H1 (cell line): ENCODE data around the gene PCDHB5.
"Not testable (repeated sequence)": the region's sequence is repeated elsewhere in the genome, so short reads cannot be mapped to it uniquely, and the experiment has no call there.

Experiments used
- BCL11A ChIP-seq, 2 experiments: IDR thresholded peaks; one replicate each; pipeline ENCODE4 v1.6.1; 2011; ENCODE audit warnings: low read depth in 2 of 2, low read length in 2 of 2, mild to moderate bottlenecking in 2 of 2
- CTCF ChIP-seq, 3 experiments: IDR thresholded peaks; 1 replicate in 2 of 3; 2 replicates in 1 of 3; pipeline versions ENCODE4 v1.5.1 to v1.6.1; 2011; ENCODE audit warnings: low read length in 3 of 3, mild to moderate bottlenecking in 3 of 3, inconsistent platforms in 2 of 3, low read depth in 1 of 3, moderate library complexity in 1 of 3; ENCODE audit not compliant: insufficient read depth in 1 of 3; ENCODE audit errors: control extremely low read depth in 1 of 3
- EP300 ChIP-seq, 2 experiments: IDR thresholded peaks; 1 replicate in 1 of 2; 2 replicates in 1 of 2; pipeline ENCODE4 v1.6.1; 2011 to 2012; ENCODE audit warnings: low read depth in 2 of 2, low read length in 2 of 2, mild to moderate bottlenecking in 2 of 2, borderline replicate concordance in 1 of 2, inconsistent platforms in 1 of 2, moderate library complexity in 1 of 2
- POLR2A ChIP-seq, 2 experiments: IDR thresholded peaks; 1 replicate in 1 of 2; 2 replicates in 1 of 2; pipeline ENCODE4 v1.6.1; 2011; ENCODE audit warnings: low read depth in 2 of 2, low read length in 2 of 2, mild to moderate bottlenecking in 2 of 2; ENCODE audit errors: control extremely low read depth in 1 of 2
- POLR2AphosphoS5 ChIP-seq: IDR thresholded peaks from 2 replicates; pipeline ENCODE4 v1.6.1; 2011; ENCODE audit warnings: low read depth, low read length

GRCh38 chr5:141179371-141179770 lies 44.4 kb downstream of the PCDHB5 start:
- TF ChIP-seq BCL11A (IDR thresholded peaks at IDR 0.05; ENCODE audit: low read depth in 2 of 2, low read length in 2 of 2); CTCF (IDR thresholded peaks at IDR 0.05; ENCODE audit: control extremely low read depth in 1 of 3, insufficient read depth in 1 of 3, low read depth in 1 of 3, low read length in 3 of 3); POLR2A (IDR thresholded peaks at IDR 0.05; ENCODE audit: control extremely low read depth in 1 of 2, low read depth in 2 of 2, low read length in 2 of 2); EP300 (IDR thresholded peaks at IDR 0.05; ENCODE audit: borderline replicate concordance in 1 of 2, low read depth in 2 of 2, low read length in 2 of 2); POLR2AphosphoS5: not testable (repeated sequence)
